Suprapubic skin (tissue), 3 donors: ENCODE data around the gene ADORA3.

Source experiments
- POLR2A ChIP-seq, 2 donors: fragments of 450-650 bp; IDR thresholded peaks; one replicate each; pipeline ENCODE4 v1.6.1; 2017; ENCODE audit warnings: antibody characterized with exemption in 2 of 2, mild to moderate bottlenecking in 2 of 2, moderate library complexity in 2 of 2
- TF ChIP-seq, protein P1 (sequence below), 2 donors: fragments of 200-600 bp in 1 of 2; fragments of 450-650 bp in 1 of 2; sonication (generic) in 1 of 2; IDR thresholded peaks; one replicate each; pipeline ENCODE4 v1.5.1; 2016 to 2019; ENCODE audit warnings: antibody characterized with exemption in 2 of 2, mild to moderate bottlenecking in 1 of 2, moderate library complexity in 1 of 2

DNA sequence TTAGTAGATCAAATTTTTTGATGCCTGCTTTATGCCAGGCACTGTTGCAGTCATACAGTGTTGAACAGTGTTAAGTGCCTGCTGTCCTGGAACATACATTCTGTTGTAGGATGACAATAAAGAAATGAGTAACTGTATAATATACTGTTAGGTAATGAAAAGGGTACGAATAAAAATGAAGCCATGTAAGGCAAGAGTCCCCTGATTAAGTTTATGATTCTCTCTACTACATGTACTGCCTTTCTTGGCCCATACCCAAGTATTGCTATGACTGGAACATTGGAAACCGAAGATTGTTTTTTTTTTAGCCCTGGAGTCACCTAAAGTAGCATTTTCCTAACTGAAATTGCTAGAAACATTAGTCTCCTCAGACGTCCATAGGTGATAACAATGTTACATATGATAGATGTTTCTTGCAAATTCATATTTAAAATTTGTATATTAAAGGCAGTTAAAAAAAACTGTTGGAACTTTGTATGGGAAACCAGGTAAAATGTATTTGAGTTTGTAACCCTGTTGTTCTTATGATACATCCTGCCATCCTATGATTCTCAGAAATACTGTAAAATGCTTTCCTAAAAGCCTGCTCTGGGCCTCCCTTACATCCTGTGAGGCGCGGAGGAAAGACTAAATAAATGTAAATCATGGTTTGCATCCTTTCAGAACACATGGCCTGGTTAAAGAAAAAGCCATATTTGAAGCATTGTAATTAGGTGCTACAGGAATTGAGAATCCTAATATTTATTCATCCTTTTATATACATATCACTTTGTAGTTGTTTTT lies 48.4 kb downstream of the ADORA3 start:
- TF ChIP-seq POLR2A (IDR thresholded peaks at IDR 0.05), result no peak
- TF ChIP-seq, protein P1, sequence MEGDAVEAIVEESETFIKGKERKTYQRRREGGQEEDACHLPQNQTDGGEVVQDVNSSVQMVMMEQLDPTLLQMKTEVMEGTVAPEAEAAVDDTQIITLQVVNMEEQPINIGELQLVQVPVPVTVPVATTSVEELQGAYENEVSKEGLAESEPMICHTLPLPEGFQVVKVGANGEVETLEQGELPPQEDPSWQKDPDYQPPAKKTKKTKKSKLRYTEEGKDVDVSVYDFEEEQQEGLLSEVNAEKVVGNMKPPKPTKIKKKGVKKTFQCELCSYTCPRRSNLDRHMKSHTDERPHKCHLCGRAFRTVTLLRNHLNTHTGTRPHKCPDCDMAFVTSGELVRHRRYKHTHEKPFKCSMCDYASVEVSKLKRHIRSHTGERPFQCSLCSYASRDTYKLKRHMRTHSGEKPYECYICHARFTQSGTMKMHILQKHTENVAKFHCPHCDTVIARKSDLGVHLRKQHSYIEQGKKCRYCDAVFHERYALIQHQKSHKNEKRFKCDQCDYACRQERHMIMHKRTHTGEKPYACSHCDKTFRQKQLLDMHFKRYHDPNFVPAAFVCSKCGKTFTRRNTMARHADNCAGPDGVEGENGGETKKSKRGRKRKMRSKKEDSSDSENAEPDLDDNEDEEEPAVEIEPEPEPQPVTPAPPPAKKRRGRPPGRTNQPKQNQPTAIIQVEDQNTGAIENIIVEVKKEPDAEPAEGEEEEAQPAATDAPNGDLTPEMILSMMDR (IDR thresholded peaks at IDR 0.05), result no peak
